GM19452 (cell line): ENCODE results near the gene CAV1.

ENCODE experiments used
- ATAC-seq: cut with Tn5 transposase; IDR thresholded peaks from one replicate; pipeline ENCODE4 v1.9.1; 2021; ENCODE audit not compliant: unreplicated experiment

The CAV1 gene

DNA sequence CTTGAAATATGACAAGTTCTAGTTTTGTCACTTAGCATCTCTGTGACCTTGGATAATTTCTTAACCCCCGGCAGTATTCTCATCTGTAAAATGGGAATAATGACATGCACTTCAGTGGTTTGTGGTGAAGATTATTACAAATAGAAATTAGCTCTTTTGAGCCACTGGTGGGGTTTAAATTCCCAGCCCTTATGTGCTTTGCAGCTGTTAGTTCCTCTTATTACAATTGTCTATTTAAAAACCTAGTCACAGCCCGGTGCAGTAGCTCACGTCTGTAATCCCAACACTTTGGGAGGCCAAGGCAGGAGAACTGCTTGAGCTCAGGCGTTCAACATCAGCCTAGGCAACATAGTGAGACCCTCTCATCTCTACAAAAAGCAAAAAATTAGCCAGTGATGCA is 30.1 kb downstream of the CAV1 start:
- no peak for ATAC-seq

DNA sequence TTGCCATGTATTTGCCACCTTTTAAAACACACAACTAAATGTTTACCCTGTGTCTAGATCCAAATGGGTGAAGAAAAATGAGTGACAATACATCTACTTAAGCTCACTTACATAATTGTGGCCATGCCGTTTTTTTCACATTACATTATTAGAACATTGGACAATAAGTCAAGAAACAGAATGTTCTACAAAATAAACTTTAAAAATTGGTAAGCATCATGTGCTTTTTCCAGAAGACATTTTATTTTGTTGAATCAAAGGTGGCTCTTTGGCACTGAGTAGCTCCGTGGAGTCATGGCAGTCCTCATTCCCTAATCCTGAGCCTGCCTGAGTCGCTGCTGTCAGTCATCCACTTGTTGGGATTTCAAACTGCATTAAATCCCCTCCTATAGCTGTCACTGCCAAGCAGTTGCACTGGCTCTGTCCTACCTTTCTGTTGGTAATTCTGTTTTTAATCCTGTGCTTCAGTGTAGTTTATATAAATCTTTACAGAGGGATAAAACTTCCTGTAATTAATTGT is 32.3 kb downstream of the CAV1 start:
- ATAC-seq = no peak

DNA sequence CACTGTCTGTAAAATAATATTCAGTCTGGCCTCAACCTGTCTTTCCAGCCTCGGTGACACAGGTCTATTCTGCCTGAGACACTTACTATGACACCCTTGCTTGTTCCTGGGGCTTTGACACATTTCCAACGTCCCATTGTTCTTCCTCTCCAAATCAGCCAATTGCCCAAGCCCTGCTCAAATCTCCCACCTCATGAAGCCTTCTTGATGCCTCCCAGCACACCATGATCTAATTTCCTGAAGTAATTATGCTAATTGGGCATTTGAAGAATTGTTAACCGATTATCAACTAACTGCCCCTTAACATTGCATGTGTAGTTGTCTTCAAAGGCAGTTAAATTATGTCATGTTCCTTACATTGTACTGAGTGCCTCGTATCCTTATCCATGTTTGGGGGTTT is 33.1 kb downstream of the CAV1 start:
- ATAC-seq = no peak

DNA sequence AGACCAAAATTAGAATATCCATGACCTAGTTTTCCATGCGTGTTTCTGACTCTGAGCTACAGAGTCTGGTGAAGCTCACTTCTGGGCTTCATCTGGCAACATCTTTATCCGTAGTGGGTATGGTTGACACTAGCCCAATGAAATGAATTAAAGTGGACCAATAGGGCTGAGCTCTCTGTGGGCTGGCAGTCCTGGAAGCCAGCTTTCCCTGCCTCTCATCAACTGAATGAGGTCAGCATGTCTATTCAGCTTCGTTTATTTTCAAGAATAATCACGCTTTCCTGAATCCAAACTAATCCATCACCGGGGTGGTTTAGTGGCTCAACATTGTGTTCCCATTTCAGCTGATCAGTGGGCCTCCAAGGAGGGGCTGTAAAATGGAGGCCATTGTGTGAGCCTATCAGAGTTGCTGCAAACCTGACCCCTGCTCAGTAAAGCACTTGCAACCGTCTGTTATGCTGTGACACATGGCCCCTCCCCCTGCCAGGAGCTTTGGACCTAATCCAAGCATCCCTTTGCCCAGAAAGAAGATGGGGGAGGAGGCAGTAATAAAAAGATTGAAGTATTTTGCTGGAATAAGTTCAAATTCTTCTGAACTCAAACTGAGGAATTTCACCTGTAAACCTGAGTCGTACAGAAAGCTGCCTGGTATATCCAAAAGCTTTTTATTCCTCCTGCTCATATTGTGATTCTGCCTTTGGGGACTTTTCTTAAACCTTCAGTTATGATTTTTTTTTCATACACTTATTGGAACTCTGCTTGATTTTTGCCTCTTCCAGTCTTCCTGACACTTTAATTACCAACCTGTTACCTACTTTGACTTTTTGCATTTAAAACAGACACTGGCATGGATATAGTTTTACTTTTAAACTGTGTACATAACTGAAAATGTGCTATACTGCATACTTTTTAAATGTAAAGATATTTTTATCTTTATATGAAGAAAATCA is 35.5 kb downstream of the CAV1 start:
- ATAC-seq = no peak

- ATAC-seq = no peak
These were observed 37.1 kb downstream of the CAV1 start for GRCh38 chr7:116561697-116562483.

DNA sequence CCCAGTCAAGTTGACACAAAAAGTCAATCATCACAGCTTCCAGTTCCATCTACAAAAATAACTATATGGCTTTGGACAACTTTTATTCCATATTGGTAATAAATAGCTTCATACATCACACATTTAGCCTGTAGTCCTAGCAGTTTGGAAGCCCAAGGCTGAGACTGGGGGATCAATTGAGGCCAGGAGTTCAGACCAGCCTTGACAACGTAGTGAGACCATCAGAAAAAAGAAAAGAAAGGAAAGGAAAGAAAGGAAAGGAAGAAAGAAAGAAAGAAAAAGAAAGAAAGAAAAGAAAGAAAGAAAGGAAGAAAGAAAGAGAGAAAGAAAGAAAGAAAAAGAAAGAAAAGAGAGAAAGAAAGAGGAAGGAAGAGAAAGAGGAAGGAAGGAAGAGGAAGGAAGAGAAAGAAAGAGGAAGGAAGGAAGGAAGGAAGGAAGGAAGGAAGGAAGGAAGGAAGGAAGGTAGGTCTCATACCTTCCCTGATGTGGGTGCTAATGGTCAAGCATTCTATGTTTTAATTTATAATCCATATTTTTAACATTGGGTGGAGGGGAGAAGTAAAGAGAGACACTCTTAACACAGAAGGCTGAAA is 37.8 kb downstream of the CAV1 start:
- no peak for ATAC-seq

DNA sequence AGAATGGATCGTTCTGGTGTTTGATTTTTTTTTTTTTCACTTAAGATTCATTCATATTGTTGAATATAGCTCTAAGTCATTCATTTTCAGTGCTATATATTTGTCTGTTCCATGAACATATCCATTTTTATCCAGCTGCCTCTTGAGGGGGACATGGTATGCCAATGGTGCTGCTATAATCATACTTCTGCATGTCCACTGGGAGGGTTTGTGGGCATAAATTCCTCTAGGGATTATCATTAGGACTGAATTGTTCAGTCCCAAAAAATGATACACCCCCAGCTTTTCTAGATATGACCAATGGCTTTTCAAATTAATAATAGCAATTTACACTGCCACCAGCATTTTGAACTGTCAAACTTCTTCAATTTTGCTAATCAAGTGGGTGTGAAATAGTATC is 41.1 kb downstream of the CAV1 start:
- no peak for ATAC-seq

GRCh38 chr7:116566666-116567065 is 41.8 kb downstream of the CAV1 start:
- ATAC-seq = no peak

DNA sequence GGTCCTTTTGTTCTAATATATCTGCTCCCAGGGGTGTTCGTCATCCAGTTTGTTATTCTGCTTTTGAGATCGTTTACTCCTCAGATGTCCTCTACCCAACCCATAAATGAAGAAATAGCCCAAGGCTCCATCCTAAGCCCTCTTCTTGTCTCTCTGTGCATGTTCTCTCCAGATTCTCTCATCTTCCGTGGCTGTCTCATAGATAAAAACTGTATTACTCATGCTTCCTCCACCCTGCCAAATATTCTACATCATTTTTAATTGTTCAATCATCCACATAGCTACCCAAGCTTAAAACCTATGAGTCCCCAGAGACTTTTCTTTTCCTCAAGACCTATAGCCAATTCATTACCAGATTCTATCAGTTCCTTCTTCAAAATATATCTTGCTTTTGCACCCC is 44.9 kb downstream of the CAV1 start:
- no peak for ATAC-seq

- ATAC-seq = no peak
These were observed 45.5 kb downstream of the CAV1 start for GRCh38 chr7:116570306-116570705.

DNA sequence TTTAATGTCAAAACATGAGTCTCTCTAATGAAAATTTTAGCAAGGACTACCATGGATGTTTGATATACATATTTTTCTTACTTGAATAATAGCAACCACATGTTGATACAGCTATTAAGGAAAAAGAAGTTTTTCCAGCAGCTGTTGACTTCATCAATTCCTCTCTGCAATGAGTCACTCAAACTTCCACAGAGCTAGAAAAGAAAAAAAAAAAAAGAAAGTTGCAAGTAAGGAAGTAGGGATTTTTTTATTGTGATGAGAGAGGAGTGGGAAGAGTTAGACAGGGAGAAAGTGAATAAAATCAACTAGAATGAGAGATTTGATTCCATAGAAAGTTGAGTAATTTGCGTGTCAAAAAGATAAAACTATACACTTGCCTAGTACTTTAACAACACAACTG is 46.2 kb downstream of the CAV1 start:
- no peak for ATAC-seq

DNA sequence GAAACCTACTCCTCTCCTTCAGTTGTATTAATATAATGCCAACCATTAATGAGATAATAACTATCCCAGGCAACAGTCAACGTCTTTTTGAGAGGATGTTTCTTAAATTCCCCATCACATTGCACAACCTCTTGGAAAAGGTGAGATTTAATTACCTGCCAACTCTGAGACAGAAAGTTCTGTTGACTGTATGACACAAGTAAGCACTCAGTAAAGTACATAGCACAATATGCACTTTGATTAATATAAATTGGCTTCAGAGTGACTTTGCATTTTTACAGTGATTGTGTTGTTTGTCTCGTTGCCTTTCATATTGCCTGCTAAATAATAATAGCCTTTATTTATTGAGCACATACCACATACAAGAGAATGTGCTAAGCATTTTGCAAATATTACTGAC is 46.7 kb downstream of the CAV1 start:
- ATAC-seq = no peak

DNA sequence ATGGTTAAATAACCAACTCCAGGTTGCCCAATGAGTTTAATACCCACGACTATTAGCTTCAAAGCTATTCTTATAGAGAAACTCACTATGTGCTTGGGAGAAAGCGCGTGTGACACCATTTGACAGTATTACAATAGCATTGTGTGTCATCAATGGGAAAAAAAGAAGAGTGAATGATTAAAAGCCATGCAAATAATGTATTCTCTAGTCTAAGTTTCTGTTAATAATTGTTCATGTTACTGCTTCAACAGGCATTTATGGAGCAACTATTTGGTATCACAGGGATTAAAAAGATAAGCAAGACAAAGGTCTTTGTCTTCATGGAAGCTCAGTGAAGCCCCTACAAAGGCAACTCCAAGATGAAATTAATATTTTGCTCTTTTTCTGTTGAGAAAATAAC is 47.2 kb downstream of the CAV1 start:
- no peak for ATAC-seq

GRCh38 chr7:116573541-116573940 is 48.7 kb downstream of the CAV1 start:
- no peak for ATAC-seq

- peak; percentile 39 for ATAC-seq
These were observed 49.4 kb downstream of the CAV1 start for GRCh38 chr7:116574025-116574822.

GRCh38 chr7:116575853-116576252 is 51.0 kb downstream of the CAV1 start:
- ATAC-seq = no peak

DNA sequence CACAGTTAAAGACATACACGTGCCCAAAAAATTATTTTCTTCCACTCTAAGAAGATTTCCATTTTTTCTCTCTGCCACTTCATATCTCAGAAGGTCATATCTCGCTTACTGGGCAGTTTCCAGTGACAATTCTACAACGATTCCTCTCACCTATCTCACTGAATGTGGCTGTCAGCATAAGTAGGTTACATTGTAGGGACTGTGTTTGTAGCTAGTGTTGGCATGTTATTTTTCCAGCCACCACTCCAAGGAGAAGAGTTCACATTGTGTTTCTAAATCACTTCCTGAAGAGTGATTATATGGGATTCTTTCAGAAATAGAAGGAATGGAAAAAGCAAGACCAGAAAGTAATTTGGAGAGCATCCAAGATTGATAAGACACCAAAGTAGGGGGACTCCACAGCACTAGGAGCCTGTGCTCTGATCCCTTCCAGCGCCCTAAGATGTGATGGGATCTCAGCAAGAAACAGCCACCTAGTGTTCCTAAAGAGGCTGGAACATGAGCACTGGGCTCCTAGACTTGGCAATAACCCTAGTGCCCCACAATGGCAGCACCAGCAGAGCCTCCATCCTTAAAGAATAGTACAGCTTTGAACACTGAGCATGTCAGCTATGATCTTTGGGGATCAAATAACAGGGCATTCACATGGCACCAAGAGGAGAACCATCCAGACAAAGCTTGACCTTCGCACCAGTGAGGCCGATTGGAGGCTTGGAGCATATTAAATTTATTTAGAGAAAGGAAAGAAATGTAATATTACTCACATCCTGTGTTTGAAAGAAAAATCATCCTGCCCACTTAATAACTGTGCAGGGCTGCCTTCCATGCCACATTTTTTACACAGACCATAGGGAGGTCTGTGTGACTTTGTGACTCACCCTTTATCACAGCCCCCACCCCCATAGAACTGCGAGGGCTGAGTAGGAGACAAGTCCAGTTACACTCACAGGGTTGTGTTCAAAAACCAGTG is 51.8 kb downstream of the CAV1 start:
- peak; percentile 25 for ATAC-seq

DNA sequence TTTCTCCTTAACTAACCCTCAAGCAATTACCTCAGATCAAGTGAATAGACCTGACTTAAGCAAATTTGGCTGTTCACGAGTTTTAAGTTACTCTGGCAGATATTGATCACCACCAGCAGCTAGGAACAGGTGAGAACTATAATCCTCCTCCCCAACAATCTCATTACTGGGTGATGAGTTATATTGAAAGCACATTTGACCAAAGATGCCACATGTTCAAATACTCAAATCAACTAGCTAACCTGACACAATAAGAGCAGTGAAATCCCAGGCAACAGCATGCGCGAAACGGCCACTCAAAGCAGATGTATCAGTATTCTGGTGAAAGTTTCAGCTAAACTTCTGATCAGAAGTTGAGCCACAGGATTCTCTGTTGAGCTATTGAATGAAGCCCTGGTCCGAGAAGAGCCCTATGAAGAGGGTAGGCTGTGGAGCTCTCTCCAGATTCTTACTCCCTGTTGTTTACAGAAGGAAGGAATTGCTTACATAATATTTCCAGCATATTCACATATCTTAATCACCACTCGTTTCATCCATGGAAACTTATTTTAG is 52.6 kb downstream of the CAV1 start:
- ATAC-seq = peak; percentile 76

- ATAC-seq = no peak
These were observed 53.7 kb downstream of the CAV1 start for GRCh38 chr7:116578526-116578925.
